Stimulated activated CD4-positive, alpha-beta T cell treated with anti-CD3 and anti-CD28 coated beads, Interleukin-1b, Interleukin-23, amount 100 ng/mL, for 1 hour (primary cell): ENCODE measurements around the gene SCN9A.
"Not testable (repeated sequence)": the region's sequence is repeated elsewhere in the genome, so short reads cannot be mapped to it uniquely, and the experiment has no call there.

Experiments used
- DNase-seq, 2 donors: peaks; one replicate each; pipeline ENCODE4 v3.0.0-alpha.2; 2020; ENCODE audit warnings: low read depth in 2 of 2

SCN9A gene

GRCh38 chr2:166334805-166335204 is 40.9 kb downstream of the SCN9A start:
- DNase-seq, result no peak

DNA sequence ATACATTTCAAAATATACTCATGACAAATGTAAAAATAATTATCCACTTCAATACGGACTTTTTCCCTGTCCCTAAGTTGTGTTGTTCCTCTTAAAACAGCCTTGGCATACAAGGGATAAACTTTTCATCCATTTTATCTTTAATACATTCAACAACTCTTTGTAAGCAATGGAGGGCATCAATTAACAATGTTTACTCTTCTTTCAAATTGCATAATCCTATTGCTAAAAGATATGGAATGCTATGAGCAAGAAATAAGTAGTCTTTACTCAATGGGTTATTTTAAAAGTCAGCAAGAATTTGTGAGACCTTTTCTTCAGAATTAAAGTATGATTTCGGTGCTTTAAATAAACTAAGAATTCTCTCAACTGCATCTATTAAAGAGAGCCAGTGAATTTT is 41.9 kb downstream of the SCN9A start:
- no peak for DNase-seq

DNA sequence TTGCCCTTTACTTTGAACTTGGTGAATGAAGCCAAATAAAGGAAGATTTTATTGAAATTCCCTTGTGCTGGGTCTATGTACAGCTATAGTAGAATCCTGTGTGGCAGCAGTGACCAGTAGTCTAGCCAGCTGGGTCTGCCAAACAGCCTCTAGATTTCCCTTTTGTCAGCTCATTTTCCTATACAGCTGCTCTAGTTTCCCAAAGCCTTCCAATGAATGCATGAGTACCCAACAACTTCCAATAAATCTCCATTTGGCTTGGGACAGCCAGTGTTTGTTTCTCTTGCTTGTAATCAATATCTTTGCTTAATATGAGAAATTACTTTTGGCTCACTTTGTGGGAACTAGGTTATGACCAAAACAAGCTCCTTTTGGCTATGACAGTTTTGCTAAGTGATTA is 43.6 kb downstream of the SCN9A start:
- no peak for DNase-seq

DNA sequence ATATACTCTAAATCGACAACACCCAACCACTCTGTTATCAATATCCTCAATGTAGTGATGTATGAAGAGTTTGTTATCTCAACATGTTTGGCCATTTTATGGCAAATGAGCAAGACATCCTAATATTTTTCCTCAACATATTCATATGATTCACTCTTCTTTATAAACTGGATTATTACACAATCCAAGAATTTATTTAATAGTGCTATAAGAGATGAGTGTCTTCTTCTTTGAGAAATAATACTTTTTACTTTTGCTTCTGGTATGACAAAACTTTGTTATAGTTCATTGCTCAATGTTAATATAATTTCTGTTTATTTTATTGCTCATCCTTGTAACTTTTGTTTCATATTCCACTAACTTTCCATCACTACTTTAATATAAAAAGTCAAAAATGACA is 44.3 kb downstream of the SCN9A start:
- no peak for DNase-seq

DNA sequence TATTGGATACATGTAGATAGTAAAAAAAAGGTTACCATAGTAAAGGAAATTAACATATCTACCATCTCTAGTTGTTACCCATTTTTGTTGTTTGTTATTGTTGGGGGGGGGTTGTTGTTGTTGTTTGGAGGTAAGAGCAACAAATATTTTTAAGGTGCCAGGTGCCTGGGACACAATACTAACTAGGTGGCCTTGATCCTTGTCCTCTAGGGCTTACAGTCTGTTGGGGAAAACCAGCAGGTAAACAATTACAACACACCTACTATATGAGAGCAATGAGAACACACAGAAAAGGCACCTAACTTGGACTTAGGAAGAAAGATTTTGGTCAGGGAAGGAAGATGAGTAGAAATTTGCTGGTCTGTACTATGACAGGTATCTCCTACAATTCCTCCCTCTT is 46.3 kb downstream of the SCN9A start:
- no peak for DNase-seq

- no peak for DNase-seq
These were observed 47.6 kb downstream of the SCN9A start for GRCh38 chr2:166328147-166328546.

GRCh38 chr2:166321076-166321475 is 54.7 kb downstream of the SCN9A start:
- DNase-seq, result no peak

DNA sequence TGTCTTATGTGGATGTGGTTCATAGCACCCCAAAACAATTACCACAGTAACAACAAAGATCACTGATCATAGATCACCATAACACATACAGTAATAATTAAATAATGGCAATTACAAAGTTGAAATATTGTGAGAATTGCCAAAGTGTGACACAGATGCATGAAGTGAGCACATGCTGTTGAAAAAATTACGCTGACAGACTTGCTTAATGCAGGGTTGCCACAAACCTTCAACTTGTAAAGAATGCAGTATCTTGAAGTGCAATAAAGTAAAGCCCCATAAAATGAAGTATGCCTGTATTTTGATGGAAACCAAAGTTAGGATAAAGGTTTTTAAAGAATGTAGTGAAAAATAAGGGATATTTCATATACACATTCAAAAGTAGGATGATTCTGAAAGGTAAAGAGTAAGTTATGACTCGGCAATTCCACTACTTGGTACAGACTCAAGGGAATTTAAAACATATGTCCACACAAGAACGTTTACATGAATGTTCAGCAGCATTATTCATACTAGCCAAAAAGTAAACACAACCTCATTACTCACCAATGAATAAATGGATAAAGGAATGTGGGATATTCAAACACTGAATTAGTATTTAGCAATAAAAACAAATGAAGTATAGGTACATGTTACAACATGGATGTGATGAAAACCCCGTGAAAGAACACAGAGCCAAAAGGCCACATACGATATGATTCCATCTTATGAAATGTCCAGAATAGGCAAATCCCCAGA is 61.6 kb downstream of the SCN9A start:
- no peak for DNase-seq

- DNase-seq, result not testable (repeated sequence)
These were observed 62.9 kb downstream of the SCN9A start for GRCh38 chr2:166312863-166313262.

DNA sequence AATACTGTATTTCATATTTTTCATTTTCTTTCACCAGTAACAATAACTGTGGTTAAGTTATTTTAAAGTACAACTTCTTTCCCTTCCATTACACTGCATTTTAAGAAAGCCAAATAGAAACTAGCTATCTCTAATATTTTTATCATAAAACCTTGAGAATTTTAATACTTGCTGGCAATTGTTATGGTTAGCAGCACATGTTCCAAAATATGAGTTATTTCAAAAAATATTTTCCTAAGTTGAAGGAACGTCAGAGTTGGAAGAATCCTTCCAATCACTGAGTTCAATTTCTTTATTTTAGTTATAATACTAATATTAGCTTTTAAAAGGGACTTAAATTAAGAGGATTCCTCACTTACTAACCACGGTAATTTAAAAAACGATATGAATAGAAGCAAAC is 68.4 kb downstream of the SCN9A start:
- no peak for DNase-seq

DNA sequence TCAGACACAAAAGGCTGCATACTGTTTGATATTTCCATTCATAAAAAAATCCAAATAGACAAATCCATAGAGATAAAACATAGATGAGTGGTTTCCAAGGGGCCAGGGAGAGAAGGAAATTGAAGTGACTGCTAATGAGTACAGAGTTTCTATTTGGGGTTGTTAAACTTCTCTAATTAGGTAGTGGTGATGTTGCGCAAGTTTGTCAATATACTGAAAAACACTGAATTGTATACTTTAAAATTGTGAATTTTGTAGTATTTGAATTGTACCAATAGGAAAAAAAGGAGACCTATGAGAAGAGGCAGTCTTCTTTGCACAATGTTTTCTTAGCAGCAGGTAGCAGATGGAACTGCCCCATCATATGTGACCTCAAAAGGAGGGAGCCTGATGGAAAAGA is 71.1 kb downstream of the SCN9A start:
- no peak for DNase-seq

DNA sequence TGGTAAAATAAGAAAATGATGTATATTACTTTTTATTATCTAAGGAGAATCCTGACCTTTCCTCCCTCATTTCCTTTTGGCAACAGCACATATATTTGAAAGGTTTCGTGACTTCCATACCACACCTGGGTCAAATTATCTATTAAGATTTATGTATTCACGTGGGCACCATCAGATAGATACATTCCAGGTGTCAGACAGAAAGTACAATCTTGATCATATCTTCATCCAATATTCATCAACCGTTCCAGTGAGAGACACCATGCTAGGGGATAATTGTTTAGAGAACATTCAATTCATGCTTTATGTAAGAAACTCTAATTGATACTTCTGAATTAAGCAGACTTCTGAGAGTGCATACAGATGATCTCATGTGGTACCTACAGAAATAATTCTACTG is 73.7 kb downstream of the SCN9A start:
- no peak for DNase-seq

GRCh38 chr2:166297951-166298350 is 77.8 kb downstream of the SCN9A start:
- no peak for DNase-seq

DNA sequence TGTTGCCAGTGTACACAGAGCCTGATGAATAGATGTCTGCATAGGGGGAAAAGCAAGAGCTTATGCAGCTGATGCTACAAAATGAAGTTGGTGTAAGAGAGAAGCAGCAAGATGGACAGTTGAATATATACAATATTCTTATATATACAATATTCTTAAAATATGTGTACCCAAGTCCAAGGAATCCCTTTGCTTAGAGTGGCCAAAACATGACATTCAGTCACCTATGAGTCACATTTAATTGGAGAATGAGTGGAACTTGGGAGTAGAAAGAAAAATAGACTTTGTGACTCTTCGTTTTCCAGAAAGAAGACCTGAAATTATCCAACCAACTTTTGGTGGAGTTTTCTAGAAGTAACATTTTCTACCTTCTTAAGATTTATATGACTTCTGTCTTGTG is 81.8 kb downstream of the SCN9A start:
- DNase-seq, result no peak

- no peak for DNase-seq
These were observed 90.5 kb downstream of the SCN9A start for GRCh38 chr2:166285215-166285614.

- DNase-seq, result no peak
These were observed 91.4 kb downstream of the SCN9A start for GRCh38 chr2:166284359-166284758.

- no peak for DNase-seq
These were observed 93.6 kb downstream of the SCN9A start for GRCh38 chr2:166282154-166282553.

- no peak for DNase-seq
These were observed 96.9 kb downstream of the SCN9A start for GRCh38 chr2:166278856-166279255.

DNA sequence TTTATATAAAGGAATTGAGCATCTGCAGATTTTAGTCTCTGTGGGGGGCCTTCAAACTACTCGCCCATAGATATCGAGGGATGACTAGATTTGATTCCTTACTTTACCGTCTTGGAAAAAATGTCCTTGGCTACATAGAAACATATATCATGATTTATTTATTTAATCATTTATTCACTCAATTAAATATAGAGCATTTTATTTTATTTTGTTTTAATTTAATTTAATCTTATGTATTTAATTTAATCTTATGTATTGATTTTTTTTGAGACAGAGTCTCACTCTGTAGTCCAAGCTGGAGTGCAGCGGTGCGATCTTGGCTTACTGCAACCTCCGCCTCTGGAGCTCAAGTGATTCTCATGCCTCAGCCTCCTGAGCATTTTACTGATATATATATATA is 105.4 kb downstream of the SCN9A start:
- no peak for DNase-seq

DNA sequence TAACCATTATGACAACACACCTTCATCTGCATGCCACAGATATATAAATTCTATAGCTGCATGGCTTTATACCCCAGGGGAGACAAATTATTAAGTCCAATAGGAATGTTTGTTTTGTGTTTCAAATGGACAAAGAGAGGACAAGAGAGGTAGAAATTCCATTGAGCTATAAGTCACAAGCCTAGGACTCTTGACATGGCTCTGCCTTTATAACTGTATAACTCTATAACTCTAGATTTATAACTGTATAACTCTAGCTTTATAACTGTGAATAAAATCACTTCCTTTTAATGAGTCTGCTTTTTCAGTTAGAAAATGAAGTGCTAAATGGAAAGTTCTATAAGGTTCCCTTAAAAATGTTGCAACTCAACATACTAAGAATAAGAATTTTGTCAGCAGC is 106.4 kb downstream of the SCN9A start:
- DNase-seq, result no peak

DNA sequence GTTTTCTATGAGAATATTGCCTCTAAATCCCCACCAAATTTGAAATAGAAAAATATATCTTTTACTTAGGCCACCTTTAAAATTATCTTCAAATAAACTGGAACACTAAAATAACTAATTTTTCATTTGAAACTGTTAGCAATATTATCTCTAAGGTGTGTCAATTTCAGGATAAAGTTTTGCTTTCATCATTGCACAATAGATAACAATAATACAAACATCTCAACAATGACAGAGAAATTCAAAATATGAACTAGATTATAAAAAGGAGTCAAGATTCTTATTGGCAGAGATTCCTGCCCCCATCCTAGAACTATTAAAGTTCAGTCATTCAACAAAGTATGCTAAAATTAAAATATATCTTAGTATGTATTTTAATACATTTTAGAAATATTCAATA is 117.9 kb downstream of the SCN9A start:
- DNase-seq, result no peak

DNA sequence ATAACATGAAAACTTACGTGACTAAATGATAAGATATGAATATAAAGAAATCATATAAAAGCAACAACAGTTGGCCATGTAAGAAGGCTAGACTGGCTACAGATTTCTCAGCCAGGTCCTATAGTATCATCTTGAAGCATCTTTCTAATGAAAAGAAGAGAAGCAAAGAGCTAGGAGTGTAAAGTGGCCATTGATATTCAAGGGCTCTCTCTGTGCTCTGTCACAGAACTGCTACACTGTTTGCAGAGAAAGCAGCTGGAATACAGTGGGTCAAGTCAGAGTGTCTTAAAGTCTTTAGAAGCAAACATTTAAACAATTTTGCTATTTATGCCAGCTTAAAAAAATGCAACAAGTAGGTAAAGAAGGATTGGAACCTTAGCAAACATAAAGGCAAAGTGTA is 118.8 kb downstream of the SCN9A start:
- DNase-seq, result no peak

DNA sequence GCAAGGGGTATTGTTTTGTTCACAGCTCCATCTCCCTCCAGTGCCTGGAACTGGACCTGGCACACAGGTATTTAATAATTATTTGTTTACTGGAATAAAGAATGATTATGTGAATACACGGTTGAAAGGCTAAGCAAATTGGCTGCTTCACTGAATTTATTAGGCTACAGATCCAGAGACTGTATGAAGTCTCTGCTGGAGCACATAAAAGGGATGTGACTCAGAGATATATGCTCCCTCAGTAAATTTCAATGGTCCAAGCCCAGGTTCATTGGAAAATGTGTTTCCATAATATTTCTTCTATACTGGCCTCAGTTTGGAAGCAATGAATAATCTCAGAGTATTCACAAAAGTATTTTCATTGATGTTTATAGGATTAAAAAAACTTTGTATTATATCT is 126.4 kb downstream of the SCN9A start:
- DNase-seq, result no peak

- no peak for DNase-seq
These were observed 128.8 kb downstream of the SCN9A start for GRCh38 chr2:166246901-166247300.
